C4-2B (cell line): Measurements from ENCODE around the gene MLLT3.

ENCODE experiments used
- ZFX ChIP-seq: fragments of 450-650 bp; IDR thresholded peaks from 2 replicates; pipeline ENCODE4 v1.6.1; 2017
- TF ChIP-seq, protein P1 (sequence below): fragments of 450-650 bp; conservative IDR thresholded peaks from 2 replicates; pipeline ENCODE4 v1.5.1; 2017; ENCODE audit warnings: mild to moderate bottlenecking

DNA sequence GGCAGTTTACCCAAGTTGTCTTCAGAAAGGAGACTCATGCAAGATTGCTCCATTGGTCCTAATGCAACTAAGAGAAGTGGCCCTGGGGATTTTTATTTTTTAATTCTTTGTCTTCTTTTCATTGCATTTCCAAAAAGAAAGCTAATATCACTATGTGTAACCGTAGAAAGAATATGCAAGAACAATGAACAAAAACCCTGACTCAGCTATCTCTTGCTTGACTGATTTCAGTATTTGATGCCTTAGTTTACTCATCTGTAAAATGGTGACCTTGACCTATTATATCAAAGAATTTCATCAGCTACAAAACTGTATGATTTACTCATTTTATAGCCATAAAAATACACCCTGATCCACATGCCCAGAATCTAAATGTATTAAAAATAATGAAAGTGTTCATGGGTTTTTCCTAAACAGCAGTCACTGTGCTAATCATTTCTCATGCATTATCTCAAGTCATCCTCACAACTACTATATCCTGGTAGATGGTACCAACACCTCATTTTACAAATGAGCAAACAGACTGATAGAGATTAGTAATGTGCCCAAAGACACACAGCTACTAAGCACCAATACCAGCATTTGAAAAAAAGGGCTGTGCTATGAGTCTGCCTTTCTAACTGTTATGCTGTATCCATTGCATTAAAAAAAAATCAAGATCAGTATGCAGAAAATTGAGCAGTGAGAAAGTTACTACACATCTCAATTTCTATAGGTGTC is 185.7 kb downstream of the MLLT3 start:
- TF ChIP-seq, protein P1, sequence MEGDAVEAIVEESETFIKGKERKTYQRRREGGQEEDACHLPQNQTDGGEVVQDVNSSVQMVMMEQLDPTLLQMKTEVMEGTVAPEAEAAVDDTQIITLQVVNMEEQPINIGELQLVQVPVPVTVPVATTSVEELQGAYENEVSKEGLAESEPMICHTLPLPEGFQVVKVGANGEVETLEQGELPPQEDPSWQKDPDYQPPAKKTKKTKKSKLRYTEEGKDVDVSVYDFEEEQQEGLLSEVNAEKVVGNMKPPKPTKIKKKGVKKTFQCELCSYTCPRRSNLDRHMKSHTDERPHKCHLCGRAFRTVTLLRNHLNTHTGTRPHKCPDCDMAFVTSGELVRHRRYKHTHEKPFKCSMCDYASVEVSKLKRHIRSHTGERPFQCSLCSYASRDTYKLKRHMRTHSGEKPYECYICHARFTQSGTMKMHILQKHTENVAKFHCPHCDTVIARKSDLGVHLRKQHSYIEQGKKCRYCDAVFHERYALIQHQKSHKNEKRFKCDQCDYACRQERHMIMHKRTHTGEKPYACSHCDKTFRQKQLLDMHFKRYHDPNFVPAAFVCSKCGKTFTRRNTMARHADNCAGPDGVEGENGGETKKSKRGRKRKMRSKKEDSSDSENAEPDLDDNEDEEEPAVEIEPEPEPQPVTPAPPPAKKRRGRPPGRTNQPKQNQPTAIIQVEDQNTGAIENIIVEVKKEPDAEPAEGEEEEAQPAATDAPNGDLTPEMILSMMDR: no peak
- no peak for TF ChIP-seq ZFX
